Endothelial cell of umbilical vein (primary cell): Measurements from ENCODE around the gene DERL3. TPM values are rescaled to one million over a fixed set of nuclear protein-coding genes. Genes with fewer than 3 reads are reported as not detected.

Source experiments
- Bru-seq: library from RNA; stranded (reverse); fragments of 400-500 nt; gene quantifications from one replicate; lab custom pipeline; 2021; lab: Mats Ljungman, UMichigan
- BruChase-seq, 2 experiments: library from RNA; stranded (reverse); fragments of 400-500 nt; gene quantifications; one replicate each; lab custom pipeline; 2021; lab: Mats Ljungman, UMichigan
- BruUV-seq: library from RNA; stranded (reverse); fragments of 400-500 nt; replicated peaks from 2 replicates; lab custom pipeline; 2021; lab: Mats Ljungman, UMichigan
- CTCF ChIA-PET: fragments of 300-600, 350-600 bp; sonication (Branson Sonifier 250); formaldehyde crosslinking; loops from one replicate; lab custom pipeline; 2021; ENCODE audit warnings: antibody characterized with exemption, inconsistent platforms; lab: Charles Lee
- POLR2A ChIA-PET: fragments of 300-600, 350-600 bp; sonication (Branson Sonifier 250); formaldehyde crosslinking; loops from one replicate; lab custom pipeline; 2021; ENCODE audit warnings: antibody characterized with exemption, inconsistent platforms; lab: Charles Lee
- DNase-seq: peaks from one replicate; pipeline ENCODE4 v3.0.0-alpha.2; 2011; ENCODE audit warnings: low read depth, low spot score
- FAIRE-seq: peaks from 2 replicates; lab custom pipeline; 2011; peaks lifted over from hg19 to GRCh38; lab: Jason Lieb, UNC
- H2AFZ ChIP-seq: 2 replicates; pipeline ENCODE4 v1.6.0; 2012; ENCODE audit warnings: low read depth, low read length, control low read depth, inconsistent platforms
- H3K27ac ChIP-seq: 2 replicates; pipeline ENCODE4 v1.5.1; 2011; ENCODE audit warnings: low read depth, mild to moderate bottlenecking, control low read depth, low read length, moderate library complexity; ENCODE audit not compliant: insufficient read depth
- H3K27me3 ChIP-seq, 2 experiments: 2 replicates each; pipeline versions ENCODE4 v1.6.0 to v1.6.1; 2011; ENCODE audit warnings: low read length in 2 of 2, mixed read lengths in 1 of 2; ENCODE audit not compliant: control insufficient read depth in 2 of 2, insufficient read depth in 2 of 2
- H3K36me3 ChIP-seq, 2 experiments: 2 replicates in 1 of 2; 3 replicates in 1 of 2; pipeline ENCODE4 v1.5.1; 2011; ENCODE audit warnings: low read length in 2 of 2, mild to moderate bottlenecking in 1 of 2, moderate library complexity in 1 of 2; ENCODE audit not compliant: control insufficient read depth in 2 of 2, insufficient read depth in 2 of 2; ENCODE audit errors: extremely low read depth in 1 of 2
- H3K4me1 ChIP-seq: 3 replicates; pipeline ENCODE4 v1.5.1; 2011; ENCODE audit warnings: mild to moderate bottlenecking, low read length; ENCODE audit not compliant: control insufficient read depth, insufficient read depth; ENCODE audit errors: extremely low read depth
- H3K4me2 ChIP-seq: 2 replicates; pipeline ENCODE4 v1.6.1; 2011; ENCODE audit warnings: low read length, control low read depth, mixed read lengths; ENCODE audit not compliant: insufficient read depth
- H3K4me3 ChIP-seq, 3 experiments: fragments of 200-600 bp in 1 of 3; sonication (generic), shearing (Covaris generic) in 1 of 3; replicated peaks in 1 of 3; 2 replicates each; pipeline ENCODE4 v1.5.1; 2011 to 2016; ENCODE audit warnings: control low read depth in 3 of 3, low read length in 3 of 3, mild to moderate bottlenecking in 2 of 3, inconsistent platforms in 1 of 3, low read depth in 1 of 3, moderate library complexity in 1 of 3; ENCODE audit not compliant: insufficient read depth in 1 of 3
- H3K79me2 ChIP-seq: 2 replicates; pipeline ENCODE4 v1.6.0; 2012; ENCODE audit warnings: low read length, inconsistent platforms; ENCODE audit not compliant: control insufficient read depth, insufficient read depth
- H3K9ac ChIP-seq: replicated peaks from 2 replicates; pipeline ENCODE3; 2011; ENCODE audit warnings: low read length, control low read depth; ENCODE audit not compliant: insufficient read depth; ENCODE audit errors: extremely low read depth
- H3K9me1 ChIP-seq: replicated peaks from 3 replicates; pipeline ENCODE4 v1.6.0; 2011; ENCODE audit warnings: mild to moderate bottlenecking, low read length; ENCODE audit not compliant: control insufficient read depth, insufficient read depth; ENCODE audit errors: extremely low read depth
- H3K9me3 ChIP-seq: replicated peaks from 2 replicates; pipeline ENCODE4 v1.5.1; 2012; ENCODE audit warnings: low read length, inconsistent platforms; ENCODE audit not compliant: control insufficient read depth, insufficient read depth
- H4K20me1 ChIP-seq: replicated peaks from 2 replicates; pipeline ENCODE3; 2011; ENCODE audit warnings: mild to moderate bottlenecking, low read length; ENCODE audit not compliant: control insufficient read depth, insufficient read depth; ENCODE audit errors: extremely low read depth
- EZH2 ChIP-seq: IDR thresholded peaks from 2 replicates; pipeline ENCODE4 v1.6.1; 2012; ENCODE audit warnings: borderline replicate concordance, low read depth, mild to moderate bottlenecking, moderate library complexity, low read length, inconsistent platforms; ENCODE audit not compliant: severe bottlenecking
- FOS ChIP-seq: IDR thresholded peaks from 2 replicates; pipeline ENCODE4 v1.6.1; 2011; ENCODE audit warnings: mild to moderate bottlenecking, low read length, moderate library complexity, borderline replicate concordance; ENCODE audit not compliant: insufficient read depth
- GATA2 ChIP-seq: IDR thresholded peaks from 2 replicates; pipeline ENCODE4 v1.7.0; 2011; ENCODE audit warnings: low read depth, mild to moderate bottlenecking, moderate library complexity, mixed read lengths, low read length; ENCODE audit not compliant: insufficient read length, insufficient read depth
- JUN ChIP-seq: IDR thresholded peaks from 2 replicates; pipeline ENCODE4 v1.6.1; 2011; ENCODE audit warnings: borderline replicate concordance, low read depth; ENCODE audit not compliant: insufficient read length, insufficient read depth
- MAX ChIP-seq: IDR thresholded peaks from 2 replicates; pipeline ENCODE4 v1.6.1; 2011; ENCODE audit not compliant: insufficient read depth, insufficient read length
- MYC ChIP-seq: IDR thresholded peaks from one replicate; pipeline ENCODE4 v1.6.1; 2011; ENCODE audit warnings: mild to moderate bottlenecking, low read depth, low read length
- POLR2A ChIP-seq: IDR thresholded peaks from 2 replicates; pipeline ENCODE4 v1.6.1; 2012; ENCODE audit warnings: low read depth, mild to moderate bottlenecking, control low read depth, low read length
- POLR2AphosphoS5 ChIP-seq: IDR thresholded peaks from 2 replicates; pipeline ENCODE4 v1.6.1; 2012; ENCODE audit warnings: low read depth, mild to moderate bottlenecking, control low read depth, low read length, moderate library complexity; ENCODE audit not compliant: insufficient read depth
- dilution Hi-C: fragments of 300-500 bp; cut with MboI; formaldehyde crosslinking; loops from one replicate; pipeline ENCODE4 v1.15.0; 2019; ENCODE audit warnings: low sequenced_read_pairs; ENCODE audit not compliant: extremely low pct_ligation_motif_present
- intact Hi-C: fragments of 100-400 bp; cut with micrococcal nuclease; formaldehyde crosslinking; loops from one replicate; pipeline ENCODE4 v1.10.0; 2022
- long read RNA-seq: library from polyadenylated mRNA; stranded (forward); transcript quantifications from one replicate; pipeline ENCODE4 v2.0.0, GENCODE V29; 2021
- polyA minus RNA-seq, 3 experiments: library from RNA; depleted of rRNA, polyadenylated mRNA; stranded (reverse); fragments of >200 nt; gene quantifications; 1 replicate in 1 of 3; 2 replicates in 2 of 3; pipeline ENCODE4 v1.2.3, GENCODE V29; 2011
- polyA plus RNA-seq, 4 experiments: library from polyadenylated mRNA; depleted of rRNA in 3 of 4; stranded (reverse) in 3 of 4; unstranded in 1 of 4; fragments of >200 nt; gene quantifications; 2 replicates each; pipeline versions ENCODE4 v1.2.1 to v1.2.3, GENCODE V29; 2011 to 2012; ENCODE audit warnings: missing spikeins in 1 of 4
- total RNA-seq: library from RNA; stranded (reverse); gene quantifications from 2 replicates; pipeline ENCODE4 v1.2.3, GENCODE V29; 2021
- TF ChIP-seq, protein P1 (sequence below), 2 donors: IDR thresholded peaks; 1 replicate in 1 of 2; 2 replicates in 1 of 2; pipeline ENCODE4 v1.5.1; 2011; ENCODE audit warnings: low read length in 2 of 2, mild to moderate bottlenecking in 2 of 2, moderate library complexity in 2 of 2, control low read depth in 1 of 2, inconsistent platforms in 1 of 2, low read depth in 1 of 2; ENCODE audit not compliant: insufficient read depth in 1 of 2; ENCODE audit errors: extremely low read depth in 1 of 2

DERL3 gene
- total RNA-seq = 2.4 and 3.4 TPM in 2 replicates
- polyA plus RNA-seq = 3.8 and 4.1 TPM in 2 replicates
- 1.7 and 2.4 TPM in 2 replicates for polyA plus RNA-seq (2011; cell fraction: cytosol; rRNA removed)
- polyA plus RNA-seq (2011; cell fraction: nucleus; rRNA removed) = 7.5 and 7.7 TPM in 2 replicates
- polyA plus RNA-seq (2012) = 0.41 and 0.79 TPM in 2 replicates
- 1.2 and 1.4 TPM in 2 replicates for polyA minus RNA-seq
- not detected for polyA minus RNA-seq (2011; cell fraction: cytosol; rRNA and poly(A)+ RNA removed)
- 2.4 and 2.5 TPM in 2 replicates for polyA minus RNA-seq (2011; cell fraction: nucleus; rRNA and poly(A)+ RNA removed)
- percentile 29 among the genes with signal in this experiment for Bru-seq, nascent RNA
- percentile 25 among the genes with signal in this experiment for BruChase-seq, experiment 1, labeled RNA remaining after a 6-hour chase
- percentile 29 among the genes with signal in this experiment for BruChase-seq, experiment 2, labeled RNA remaining after a 2-hour chase
- long read RNA-seq, partial matches to known transcripts = 0 of 9 reads
- long read RNA-seq, other reads (novel, unspliced or antisense) = 5 of 9 reads

- Histone ChIP-seq H3K79me2 (no peaks in the 10 kb centered on the region), H4K20me1 (no peaks in the 10 kb centered on the region), H3K27ac (no peak within 1 kb of the TSS), H3K27me3 (peaks cover 0 to 2% of the 10 kb centered on the region in 2 experiments), H3K36me3 (peaks cover 5 to 14% of the 10 kb centered on the region in 2 experiments), H3K4me3 (peak within 1 kb of the TSS in 2 of 3 experiments; percentile 26 to 40), H3K9me3 (no peaks in the 10 kb centered on the region), H2AFZ (peak within 1 kb of the TSS; percentile 64), H3K9ac (no peak within 1 kb of the TSS), H3K9me1 (no peaks in the 10 kb centered on the region), H3K4me2 (peak within 1 kb of the TSS; percentile 26), H3K4me1 (peaks cover 2% of the 10 kb centered on the region)
- no TSS peak for BruUV-seq
- dilution Hi-C loops (no loop called here), intact Hi-C loops (loop anchor here (1.0 to 5.0 kb wide), 2 partner anchors 52 to 71 kb away; partner anchors contain the start of gene SMARCB1)
- peak; percentile 98 for FAIRE-seq
- ChIA-PET POLR2A (no interaction called here), CTCF (interaction anchor here (1.3 to 2.8 kb wide), 2 partner anchors 10 to 68 kb away, joined by 7 to 16 read pairs; no protein-coding TSS in a partner anchor)
- TF ChIP-seq MAX = peak; percentile 96
- TF ChIP-seq POLR2AphosphoS5 = no peak
- DNase-seq = peak; percentile 98
Measured at GRCh38 chr22:23838681-23839468, at the start of gene DERL3. Gene DERL3 (minus strand): TSS chr22:23839006. CDS start chr22:23838987, 19 bp downstream.

GRCh38 chr22:23884140-23884539 is 45.3 kb upstream of the DERL3 start:
- no peak overlapping the region for H3K4me3 ChIP-seq
- H3K27ac ChIP-seq = no peak overlapping the region
- no peaks in the 10 kb centered on the region for H4K20me1 ChIP-seq
- FAIRE-seq = no peak
- no peak overlapping the region for H3K9ac ChIP-seq
- dilution Hi-C loops (no loop called here), intact Hi-C loops (no loop called here)
- no peaks in the 10 kb centered on the region for H3K79me2 ChIP-seq
- ChIA-PET POLR2A (no interaction called here), CTCF (interaction anchor here (0.9 to 1.5 kb wide), 2 partner anchors 34 to 46 kb away, joined by 3 to 4 read pairs; no protein-coding TSS in a partner anchor)
- H3K9me3 ChIP-seq = no peaks in the 10 kb centered on the region
- no TSS peak for BruUV-seq
- no peaks in the 10 kb centered on the region for H3K9me1 ChIP-seq
- H3K36me3 ChIP-seq = no peaks in the 10 kb centered on the region
- no peak overlapping the region for H3K4me2 ChIP-seq
- TF ChIP-seq FOS (no peak), JUN (no peak), EZH2 (no peak), MYC (no peak), POLR2A (no peak), MAX (no peak), GATA2 (no peak), POLR2AphosphoS5 (no peak)
- TF ChIP-seq, protein P1, sequence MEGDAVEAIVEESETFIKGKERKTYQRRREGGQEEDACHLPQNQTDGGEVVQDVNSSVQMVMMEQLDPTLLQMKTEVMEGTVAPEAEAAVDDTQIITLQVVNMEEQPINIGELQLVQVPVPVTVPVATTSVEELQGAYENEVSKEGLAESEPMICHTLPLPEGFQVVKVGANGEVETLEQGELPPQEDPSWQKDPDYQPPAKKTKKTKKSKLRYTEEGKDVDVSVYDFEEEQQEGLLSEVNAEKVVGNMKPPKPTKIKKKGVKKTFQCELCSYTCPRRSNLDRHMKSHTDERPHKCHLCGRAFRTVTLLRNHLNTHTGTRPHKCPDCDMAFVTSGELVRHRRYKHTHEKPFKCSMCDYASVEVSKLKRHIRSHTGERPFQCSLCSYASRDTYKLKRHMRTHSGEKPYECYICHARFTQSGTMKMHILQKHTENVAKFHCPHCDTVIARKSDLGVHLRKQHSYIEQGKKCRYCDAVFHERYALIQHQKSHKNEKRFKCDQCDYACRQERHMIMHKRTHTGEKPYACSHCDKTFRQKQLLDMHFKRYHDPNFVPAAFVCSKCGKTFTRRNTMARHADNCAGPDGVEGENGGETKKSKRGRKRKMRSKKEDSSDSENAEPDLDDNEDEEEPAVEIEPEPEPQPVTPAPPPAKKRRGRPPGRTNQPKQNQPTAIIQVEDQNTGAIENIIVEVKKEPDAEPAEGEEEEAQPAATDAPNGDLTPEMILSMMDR (IDR thresholded peaks at IDR 0.05; ENCODE audit: extremely low read depth in 1 of 2, insufficient read depth in 1 of 2, low read depth in 1 of 2, low read length in 2 of 2) = no peak
- H3K4me1 ChIP-seq = peaks cover 5% of the 10 kb centered on the region
- no peaks in the 10 kb centered on the region for H3K27me3 ChIP-seq
- DNase-seq = no peak
- H2AFZ ChIP-seq = no peak overlapping the region
